GM23248 (cell line): ENCODE data around the gene OMA1. TPM values are rescaled to one million over a fixed set of nuclear protein-coding genes. Genes with fewer than 3 reads are reported as not detected.
A peak's percentile ranks its signal among the peaks of the same experiment; 100 is the strongest.

Source experiments
- DNase-seq: peaks from one replicate; pipeline ENCODE4 v3.0.0-alpha.2; 2015
- H2AFZ ChIP-seq: fragments of 200-600 bp; sonication (generic); 2 replicates; pipeline ENCODE4 v1.6.1; 2016; ENCODE audit warnings: antibody characterized with exemption
- H3F3A ChIP-seq: fragments of 200-600 bp; sonication (generic); 2 replicates; pipeline ENCODE4 v1.6.1; 2016; ENCODE audit warnings: mild to moderate bottlenecking, antibody characterized with exemption, mixed run types; ENCODE audit not compliant: insufficient read depth
- H3K27ac ChIP-seq: fragments of 200-600 bp; sonication (generic); 2 replicates; pipeline ENCODE4 v1.5.1; 2016; ENCODE audit warnings: mild to moderate bottlenecking
- H3K27me3 ChIP-seq: fragments of 200-600 bp; sonication (generic); replicated peaks from 2 replicates; pipeline ENCODE4 v1.6.1; 2016; ENCODE audit warnings: mild to moderate bottlenecking; ENCODE audit not compliant: insufficient read depth
- H3K36me3 ChIP-seq: fragments of 200-600 bp; sonication (generic); 2 replicates; pipeline ENCODE4 v1.6.1; 2016; ENCODE audit warnings: low read depth, mild to moderate bottlenecking
- H3K4me1 ChIP-seq: fragments of 200-600 bp; sonication (generic); 2 replicates; pipeline ENCODE4 v1.6.1; 2016; ENCODE audit warnings: mild to moderate bottlenecking; ENCODE audit not compliant: insufficient read depth
- H3K4me2 ChIP-seq: fragments of 200-600 bp; sonication (generic); one replicate; pipeline ENCODE4 v1.6.1; 2016; ENCODE audit warnings: mild to moderate bottlenecking; ENCODE audit not compliant: unreplicated experiment
- H3K4me3 ChIP-seq: fragments of 200-600 bp; sonication (generic); 2 replicates; pipeline ENCODE4 v1.5.1; 2016; ENCODE audit warnings: mild to moderate bottlenecking
- H3K79me2 ChIP-seq: fragments of 200-600 bp; sonication (generic); 2 replicates; pipeline ENCODE4 v1.6.1; 2016; ENCODE audit warnings: mild to moderate bottlenecking; ENCODE audit not compliant: insufficient read depth
- H3K9ac ChIP-seq: fragments of 200-600 bp; sonication (generic); 2 replicates; pipeline ENCODE4 v1.6.1; 2016; ENCODE audit warnings: mild to moderate bottlenecking
- H3K9me2 ChIP-seq: fragments of 200-600 bp; sonication (generic); 2 replicates; pipeline ENCODE4 v1.6.1; 2016; ENCODE audit warnings: mixed run types, mild to moderate bottlenecking, moderate library complexity; ENCODE audit not compliant: insufficient read depth
- H3K9me3 ChIP-seq: fragments of 200-600 bp; sonication (generic); one replicate; pipeline ENCODE4 v1.6.1; 2017; ENCODE audit warnings: low read depth
- H4K20me1 ChIP-seq: fragments of 200-600 bp; sonication (generic); 2 replicates; pipeline ENCODE4 v1.6.0; 2016; ENCODE audit not compliant: insufficient read depth
- EZH2 ChIP-seq: fragments of 200-600 bp; sonication (generic); IDR thresholded peaks from 2 replicates; pipeline ENCODE4 v1.6.1; 2018; ENCODE audit warnings: antibody characterized with exemption, mild to moderate bottlenecking; ENCODE audit not compliant: insufficient read depth, poor library complexity, severe bottlenecking
- EZH2phosphoT487 ChIP-seq: fragments of 200-600 bp; sonication (generic); IDR thresholded peaks from 2 replicates; pipeline ENCODE4 v1.6.1; 2018; ENCODE audit warnings: antibody characterized with exemption, moderate library complexity, mild to moderate bottlenecking, low read depth; ENCODE audit not compliant: insufficient read depth
- WGBS, 2 experiments: methylation state at CpG; one replicate each; pipeline ENCODE4 v1.1.6; 2015 to 2017; ENCODE audit warnings: low lambda C conversion rate in 2 of 2, low coverage in 1 of 2; ENCODE audit errors: missing lambda C conversion rate in 2 of 2; 5-methylcytosine and 5-hydroxymethylcytosine counted together
- in situ Hi-C: fragments of 300-500 bp; cut with MboI; formaldehyde crosslinking; loops from 2 replicates; pipeline ENCODE4 v1.15.0; 2020
- polyA plus RNA-seq: library from polyadenylated mRNA; unstranded; fragments of >200 nt; fragmentation: Nextera tagmentation; extraction: Ambion mirVana; gene quantifications from 2 replicates; pipeline ENCODE4 v1.2.1, GENCODE V29; 2016
- total RNA-seq: library from RNA; depleted of rRNA; stranded (reverse); fragments of >200 nt; shearing (Covaris generic); gene quantifications from 2 replicates; pipeline ENCODE4 v1.2.3, GENCODE V29; 2014; rRNA removed

The OMA1 gene
- total RNA-seq (9.0 and 13.2 TPM in 2 replicates), polyA plus RNA-seq (13.8 and 14.0 TPM in 2 replicates)

DNA sequence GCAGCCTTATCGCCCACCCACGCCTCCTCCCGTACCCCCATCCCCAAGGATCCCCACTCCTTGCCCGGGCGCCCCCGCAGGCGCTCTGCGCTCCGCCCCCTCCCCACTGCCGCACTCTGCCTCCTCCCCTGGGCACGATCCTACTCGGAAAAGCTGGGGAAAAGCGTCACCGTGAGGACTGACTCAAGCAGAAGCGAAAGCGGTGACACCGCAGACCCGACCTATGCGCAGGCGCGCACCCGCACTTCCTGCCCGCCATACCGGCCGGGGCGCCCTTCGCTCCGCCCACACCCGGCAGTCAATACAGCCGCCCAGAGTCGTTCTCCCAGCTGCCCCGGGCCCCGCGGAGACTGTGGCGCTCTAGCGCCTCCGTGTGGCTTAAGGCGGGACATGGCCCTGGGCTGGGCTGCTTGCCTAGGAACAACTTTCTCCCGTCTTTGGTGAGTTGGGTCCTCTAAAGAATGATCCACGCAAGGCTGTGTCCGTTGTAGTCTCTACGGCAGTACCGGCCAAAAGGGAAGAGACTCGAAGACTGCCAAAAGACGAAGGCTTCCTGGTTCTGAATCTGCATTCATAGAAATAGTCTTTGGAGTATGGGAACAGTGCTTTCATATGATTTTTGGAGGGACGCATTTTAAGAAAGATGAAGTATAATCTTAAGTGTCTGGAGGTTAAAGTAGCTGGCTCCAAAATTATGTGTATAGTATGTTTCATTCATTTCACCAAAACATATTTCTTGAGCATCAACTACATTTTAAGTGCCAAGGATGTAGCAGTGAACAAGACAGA, at the start of gene OMA1:
OMA1 (minus strand) TSS at position 207 of the 789 bp plus-strand sequence. CDS start 7,432 bp downstream, outside the sequence.
- Histone ChIP-seq H3K9ac (peak within 1 kb of the TSS; percentile 95), H3K27me3 (no peaks in the 10 kb centered on the region), H3K9me3 (no peaks in the 10 kb centered on the region), H3K79me2 (peaks cover 4% of the 10 kb centered on the region; the same call in 1 of the 2 replicates), H3F3A (peaks cover 9% of the 10 kb centered on the region; the same call in 1 of the 2 replicates), H3K27ac (peak within 1 kb of the TSS; percentile 98), H3K4me2 (peak within 1 kb of the TSS; percentile 96), H3K4me1 (peaks cover 12% of the 10 kb centered on the region), H3K36me3 (no peaks in the 10 kb centered on the region), H2AFZ (peak within 1 kb of the TSS; percentile 99), H3K4me3 (peak within 1 kb of the TSS; percentile 82), H4K20me1 (no peaks in the 10 kb centered on the region), H3K9me2 (no peaks in the 10 kb centered on the region)
- TF ChIP-seq EZH2phosphoT487 (no peak), EZH2 (no peak)
- DNase-seq, result peak; percentile 99
- 2 to 3% methylated on average over 31 to 38 of the region's 46 CpGs for WGBS, 2 experiments
- in situ Hi-C loops, result no loop called here

DNA sequence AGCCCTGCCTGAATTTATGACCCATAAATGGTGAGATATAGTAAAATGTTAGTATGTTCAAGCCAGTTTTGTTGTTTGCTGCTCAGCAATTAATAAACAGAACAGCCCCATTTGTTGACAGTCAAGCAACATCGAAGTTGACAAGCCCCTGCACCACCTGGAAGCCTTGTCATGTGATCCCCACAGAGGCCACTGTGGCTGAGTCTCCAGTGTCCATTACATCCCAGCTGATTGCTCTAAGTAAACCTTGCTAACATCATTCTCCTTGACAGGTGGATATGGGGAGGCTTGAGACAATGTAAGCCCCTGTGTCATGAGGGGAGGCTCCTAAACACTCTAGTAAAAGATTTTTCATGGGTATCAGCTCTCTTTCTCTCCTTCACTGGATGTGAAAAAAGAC, 48.0 kb upstream of the OMA1 start:
- WGBS, 2 experiments, result 68 to 83% methylated on average over 1 of the region's 1 CpG

DNA sequence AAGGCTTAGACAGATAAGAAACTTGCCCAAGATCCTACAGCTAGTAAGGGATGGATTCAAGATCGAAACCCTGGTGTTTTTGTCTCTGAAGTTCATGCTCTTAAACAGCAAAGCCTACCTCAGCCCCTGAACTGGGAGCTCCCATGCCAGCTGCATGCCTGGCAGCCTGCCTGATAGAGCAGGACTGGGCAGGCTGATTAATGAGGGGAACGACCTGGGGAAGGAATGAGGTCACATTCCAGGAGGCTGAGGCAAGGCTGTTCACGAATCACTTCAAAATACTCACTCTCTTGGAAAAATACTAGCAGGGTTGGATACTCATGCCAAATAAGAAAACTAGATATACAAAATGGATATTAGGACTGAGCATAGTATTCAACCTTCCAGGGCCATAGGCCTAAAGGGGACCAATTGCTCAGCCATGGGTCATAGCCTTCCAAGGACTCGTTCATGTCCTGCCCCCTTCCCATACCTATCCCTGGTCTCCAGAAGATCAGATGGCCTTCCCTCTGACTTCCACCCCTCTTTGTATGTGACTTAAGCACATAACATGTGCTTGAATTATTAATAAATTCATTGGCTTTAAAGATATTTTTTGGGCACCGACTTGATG, 46.1 kb upstream of the OMA1 start:
- peak overlapping the region; percentile 14; the same call in 1 of the 2 replicates for H3K27ac ChIP-seq
- H3K79me2 ChIP-seq, result no peaks in the 10 kb centered on the region
- in situ Hi-C loops, result no loop called here
- peaks cover 27% of the 10 kb centered on the region for H3K4me1 ChIP-seq
- peak; percentile 87 for DNase-seq
- H3K9ac ChIP-seq, result no peak overlapping the region
- WGBS, 2 experiments, result 51 to 53% methylated on average over 5 of the region's 5 CpGs
- H3K4me2 ChIP-seq, result peak overlapping the region; percentile 54
- no peak overlapping the region for H2AFZ ChIP-seq
- H3K27me3 ChIP-seq, result no peaks in the 10 kb centered on the region
- peaks cover 10% of the 10 kb centered on the region; the same call in 1 of the 2 replicates for H3F3A ChIP-seq
- H3K9me3 ChIP-seq, result no peaks in the 10 kb centered on the region
- H3K9me2 ChIP-seq, result no peaks in the 10 kb centered on the region
- H3K36me3 ChIP-seq, result no peaks in the 10 kb centered on the region
- TF ChIP-seq EZH2 (no peak), EZH2phosphoT487 (no peak)
- no peaks in the 10 kb centered on the region for H4K20me1 ChIP-seq
- 0 out of 2 replicates have a peak overlapping the region, but pooled peaks have one; percentile 4 for H3K4me3 ChIP-seq

More for the DNA sequence above, 48.0 kb upstream of the OMA1 start:
- no peak for DNase-seq
- in situ Hi-C loops, result no loop called here
- Histone ChIP-seq H3F3A (peaks cover 10% of the 10 kb centered on the region; the same call in 1 of the 2 replicates), H3K27me3 (no peaks in the 10 kb centered on the region), H3K9me2 (no peaks in the 10 kb centered on the region), H3K79me2 (no peaks in the 10 kb centered on the region), H3K27ac (no peak overlapping the region), H3K4me3 (no peak overlapping the region), H3K9ac (no peak overlapping the region), H3K4me2 (no peak overlapping the region), H4K20me1 (no peaks in the 10 kb centered on the region), H2AFZ (no peak overlapping the region), H3K9me3 (no peaks in the 10 kb centered on the region), H3K4me1 (peaks cover 27% of the 10 kb centered on the region), H3K36me3 (no peaks in the 10 kb centered on the region)
- TF ChIP-seq EZH2phosphoT487 (no peak), EZH2 (no peak)

DNA sequence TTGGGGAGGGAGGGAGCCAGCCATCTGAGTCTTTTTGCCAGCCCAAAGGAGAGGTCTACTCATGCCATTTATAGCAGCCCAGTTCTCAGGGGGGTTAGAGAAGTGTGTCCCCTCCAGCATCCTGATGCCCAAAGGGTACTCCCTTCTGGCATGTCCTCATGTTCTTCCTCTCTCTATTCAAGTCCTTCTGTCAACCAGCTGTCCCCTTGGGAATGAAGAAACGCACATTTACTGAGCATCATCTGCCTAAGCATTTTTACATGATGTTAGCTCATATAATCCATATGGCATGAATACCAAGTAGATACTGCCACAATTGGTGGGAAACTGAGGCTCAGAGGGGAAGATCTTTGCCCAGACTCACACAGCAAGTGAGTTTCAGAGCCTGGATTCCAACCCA, 45.3 kb upstream of the OMA1 start:
- no peak overlapping the region for H3K4me3 ChIP-seq
- H3K79me2 ChIP-seq, result no peaks in the 10 kb centered on the region
- no peak overlapping the region for H2AFZ ChIP-seq
- DNase-seq, result no peak
- H3K4me2 ChIP-seq, result peak overlapping the region; percentile 54
- in situ Hi-C loops, result no loop called here
- no peaks in the 10 kb centered on the region for H3K9me2 ChIP-seq
- no peak overlapping the region for H3K9ac ChIP-seq
- no peak overlapping the region for H3K27ac ChIP-seq
- H3F3A ChIP-seq, result peaks cover 4% of the 10 kb centered on the region; the same call in 1 of the 2 replicates
- H3K36me3 ChIP-seq, result no peaks in the 10 kb centered on the region
- no peaks in the 10 kb centered on the region for H3K27me3 ChIP-seq
- 17 to 18% methylated on average over 1 of the region's 1 CpG for WGBS, 2 experiments
- H3K4me1 ChIP-seq, result peaks cover 22% of the 10 kb centered on the region
- H4K20me1 ChIP-seq, result no peaks in the 10 kb centered on the region
- H3K9me3 ChIP-seq, result no peaks in the 10 kb centered on the region
- TF ChIP-seq EZH2 (no peak), EZH2phosphoT487 (no peak)
